MG63 (cell line): ENCODE results near the gene GRIK4. TPM values are rescaled to one million over a fixed set of nuclear protein-coding genes. Genes with fewer than 3 reads are reported as not detected.

Experiments
- DNase-seq: peaks from one replicate; pipeline ENCODE4 v3.0.0-alpha.2; 2020
- H3K27me3 ChIP-seq: fragments of 250-450 bp; sonication (Bioruptor Pico); 2 replicates; pipeline ENCODE4 v1.5.1; 2020; ENCODE audit warnings: mild to moderate bottlenecking, moderate library complexity
- H3K36me3 ChIP-seq: fragments of 250-450 bp; sonication (Bioruptor Pico); 2 replicates; pipeline ENCODE4 v1.5.1; 2020; ENCODE audit warnings: mild to moderate bottlenecking, moderate library complexity
- H3K4me3 ChIP-seq: fragments of 250-450 bp; sonication (Bioruptor Pico); 2 replicates; pipeline ENCODE4 v1.5.1; 2020; ENCODE audit warnings: mild to moderate bottlenecking, moderate library complexity
- H3K9me3 ChIP-seq: fragments of 250-450 bp; sonication (Bioruptor Pico); 2 replicates; pipeline ENCODE4 v1.5.1; 2020; ENCODE audit warnings: mild to moderate bottlenecking, moderate library complexity
- total RNA-seq: library from RNA; depleted of rRNA; stranded (reverse); fragments of >200 nt; shearing (Covaris generic); gene quantifications from 2 replicates; pipeline ENCODE4 v1.2.3, GENCODE V29; 2014; ENCODE audit warnings: low replicate concordance

GRIK4 gene
- total RNA-seq, 1 experiment from 2014 or later: not detected

DNA sequence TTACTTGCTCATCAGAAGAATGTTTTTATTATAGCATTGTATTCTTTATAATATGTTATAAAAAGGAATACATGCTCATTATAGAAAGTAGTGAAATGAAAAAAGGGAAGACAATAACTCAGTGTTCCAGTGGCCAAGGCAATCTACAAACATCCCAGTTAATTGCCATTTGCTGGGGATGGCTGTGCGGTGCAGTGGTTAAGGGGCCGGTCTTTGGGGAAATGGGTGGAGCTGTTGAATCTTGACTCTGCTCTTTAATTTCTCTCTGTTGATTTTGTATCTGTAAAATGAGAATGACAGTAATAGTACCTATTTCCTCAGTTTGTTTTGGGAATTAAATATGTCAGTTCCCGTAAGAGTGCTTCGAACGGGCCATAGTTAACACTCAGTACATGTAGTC lies 299.7 kb downstream of the GRIK4 start:
- Histone ChIP-seq H3K9me3 (no peaks in the 10 kb centered on the region), H3K4me3 (no peak overlapping the region), H3K27me3 (no peaks in the 10 kb centered on the region), H3K36me3 (no peaks in the 10 kb centered on the region)
- no peak for DNase-seq

DNA sequence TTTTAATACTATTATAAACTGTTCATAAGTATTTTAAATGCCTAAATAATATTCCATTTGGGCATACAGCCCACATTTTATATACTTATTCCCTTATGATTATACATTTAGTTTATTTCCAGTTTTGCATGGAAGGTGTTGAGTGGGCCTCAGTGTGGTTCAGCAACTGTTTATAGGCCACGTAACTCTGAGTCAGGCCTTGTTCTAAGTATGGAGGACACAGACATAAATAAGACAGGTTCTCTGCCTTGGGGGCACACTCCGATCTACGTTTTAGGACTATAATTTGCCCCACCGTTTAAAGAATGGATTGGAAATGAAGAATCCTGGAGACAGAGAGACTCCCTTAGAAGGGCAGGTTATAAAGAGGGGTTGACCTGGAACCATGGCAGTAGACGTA lies 300.2 kb downstream of the GRIK4 start:
- H3K9me3 ChIP-seq: no peaks in the 10 kb centered on the region
- H3K27me3 ChIP-seq: no peaks in the 10 kb centered on the region
- no peak for DNase-seq
- H3K36me3 ChIP-seq: no peaks in the 10 kb centered on the region
- H3K4me3 ChIP-seq: no peak overlapping the region

DNA sequence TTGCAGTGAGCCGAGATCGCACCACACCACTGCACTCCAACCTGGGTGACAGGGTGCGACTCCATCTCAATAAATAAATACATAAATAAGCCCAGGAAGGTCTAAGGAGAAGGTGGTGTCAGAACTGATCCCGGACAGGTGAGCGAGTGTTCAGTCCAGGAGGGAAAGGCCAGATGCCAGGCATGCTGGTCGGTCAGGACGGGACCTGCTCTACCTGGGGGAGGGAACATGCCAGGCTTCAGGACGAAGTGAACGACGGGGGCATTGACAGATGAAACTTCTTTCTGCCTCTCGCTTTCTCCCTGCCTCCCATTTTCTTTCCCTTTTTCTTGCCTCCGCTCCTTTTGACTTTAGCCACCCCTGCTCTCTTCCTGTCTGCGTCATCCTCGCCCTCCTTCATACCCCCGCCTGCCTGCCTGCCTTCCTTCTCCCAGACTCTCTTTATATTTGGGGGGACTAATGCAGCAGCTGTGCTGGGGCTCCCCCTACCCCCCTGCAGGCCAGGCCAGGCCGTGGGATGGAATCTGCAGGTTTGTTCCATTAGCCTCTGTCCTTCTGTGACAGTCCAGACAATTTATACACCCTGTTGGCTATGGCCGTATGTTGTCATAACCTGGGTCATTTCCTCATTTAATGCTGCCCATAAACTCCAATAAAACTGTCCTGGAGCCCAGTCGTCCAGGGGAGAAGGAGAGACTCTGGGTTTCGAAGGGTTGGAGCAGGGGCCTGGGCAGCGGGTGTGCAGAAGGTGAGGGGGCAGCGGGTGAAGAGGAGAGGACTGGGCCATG lies 303.2 kb downstream of the GRIK4 start:
- no peaks in the 10 kb centered on the region for H3K9me3 ChIP-seq
- H3K36me3 ChIP-seq: no peaks in the 10 kb centered on the region
- no peak overlapping the region for H3K4me3 ChIP-seq
- no peaks in the 10 kb centered on the region for H3K27me3 ChIP-seq
- no peak for DNase-seq

DNA sequence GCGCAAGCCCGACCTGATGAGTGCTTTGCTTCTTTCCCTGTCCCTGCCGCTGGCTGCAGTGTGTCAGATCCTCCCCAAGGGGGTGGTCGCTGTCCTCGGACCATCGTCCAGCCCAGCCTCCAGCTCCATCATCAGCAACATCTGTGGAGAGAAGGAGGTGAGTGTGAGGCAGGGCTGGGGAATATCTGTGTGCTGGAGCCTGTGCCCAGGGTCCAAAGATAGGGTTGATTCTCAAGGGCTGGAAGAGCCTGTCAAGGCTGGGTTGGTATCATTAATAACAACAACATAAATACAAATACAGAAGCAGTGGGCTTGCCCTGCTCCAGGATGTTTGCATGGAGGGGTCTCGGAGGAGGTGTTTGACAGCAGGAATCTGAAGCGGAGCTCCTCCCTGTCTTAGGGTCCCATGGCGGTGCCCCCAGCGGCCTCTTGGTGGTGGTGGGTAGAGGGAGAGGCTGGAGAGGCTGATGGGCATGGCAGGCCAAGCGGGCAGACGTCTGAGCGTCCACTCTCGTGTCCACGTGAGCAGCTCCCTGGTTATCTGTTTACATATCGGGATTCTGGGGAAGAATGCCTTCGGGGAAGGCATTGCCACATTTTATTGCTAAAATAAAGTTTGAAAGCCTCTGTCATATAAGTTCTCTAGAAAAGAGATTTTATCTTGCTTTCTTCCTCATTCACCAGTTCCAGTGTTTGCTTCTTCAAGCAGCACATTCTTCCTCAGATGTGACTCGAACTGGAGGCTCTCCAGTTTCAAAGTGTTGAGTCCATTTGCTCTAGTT lies 304.0 kb downstream of the GRIK4 start:
- Histone ChIP-seq H3K36me3 (no peaks in the 10 kb centered on the region), H3K9me3 (no peaks in the 10 kb centered on the region), H3K27me3 (no peaks in the 10 kb centered on the region; the same call in 1 of the 2 replicates), H3K4me3 (no peak overlapping the region)
- DNase-seq: no peak

DNA sequence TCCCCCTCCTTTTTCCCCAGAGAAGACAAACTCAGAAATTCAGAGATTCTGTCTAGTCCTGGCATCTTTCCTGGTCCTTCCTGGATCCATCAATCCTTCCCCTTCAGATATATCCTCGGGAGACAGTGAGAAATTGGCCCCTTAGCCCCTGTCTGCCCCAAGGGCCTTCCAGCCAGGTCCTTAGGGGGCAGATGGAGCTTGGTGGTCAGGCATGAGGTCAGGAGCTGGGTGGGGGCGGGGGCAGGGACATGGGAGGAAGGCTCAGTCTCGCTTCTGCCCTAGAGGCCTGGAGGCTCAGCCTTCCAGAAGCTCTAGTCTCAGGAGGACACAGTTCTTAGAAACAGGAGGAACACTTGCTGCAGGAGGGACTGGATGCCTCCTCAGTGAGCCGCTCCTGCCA lies 304.6 kb downstream of the GRIK4 start:
- no peak for DNase-seq
- no peaks in the 10 kb centered on the region; the same call in 1 of the 2 replicates for H3K27me3 ChIP-seq
- H3K4me3 ChIP-seq: no peak overlapping the region
- no peaks in the 10 kb centered on the region for H3K9me3 ChIP-seq
- no peaks in the 10 kb centered on the region for H3K36me3 ChIP-seq

DNA sequence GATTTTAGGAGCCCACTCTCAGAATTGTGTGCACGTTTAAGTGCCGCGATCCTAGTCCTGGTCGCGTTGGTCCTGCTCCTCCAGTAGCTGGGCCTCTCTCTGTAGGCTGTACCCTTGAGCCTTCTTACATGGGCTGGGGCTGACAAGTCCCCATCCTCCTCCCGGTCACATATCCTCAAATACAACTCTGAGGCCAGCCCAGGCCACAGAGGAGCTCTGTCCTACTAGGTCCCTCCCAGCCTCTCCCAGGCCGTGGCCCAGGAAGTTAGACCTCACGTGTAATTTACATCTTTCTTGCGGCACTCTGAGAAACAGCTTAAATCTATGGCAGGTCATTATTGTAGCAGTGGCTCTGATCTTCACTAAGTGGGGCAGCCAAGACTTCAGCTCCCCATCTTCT lies 305.2 kb downstream of the GRIK4 start:
- no peaks in the 10 kb centered on the region for H3K9me3 ChIP-seq
- DNase-seq: no peak
- H3K27me3 ChIP-seq: no peaks in the 10 kb centered on the region; the same call in 1 of the 2 replicates
- no peaks in the 10 kb centered on the region for H3K36me3 ChIP-seq
- H3K4me3 ChIP-seq: no peak overlapping the region

DNA sequence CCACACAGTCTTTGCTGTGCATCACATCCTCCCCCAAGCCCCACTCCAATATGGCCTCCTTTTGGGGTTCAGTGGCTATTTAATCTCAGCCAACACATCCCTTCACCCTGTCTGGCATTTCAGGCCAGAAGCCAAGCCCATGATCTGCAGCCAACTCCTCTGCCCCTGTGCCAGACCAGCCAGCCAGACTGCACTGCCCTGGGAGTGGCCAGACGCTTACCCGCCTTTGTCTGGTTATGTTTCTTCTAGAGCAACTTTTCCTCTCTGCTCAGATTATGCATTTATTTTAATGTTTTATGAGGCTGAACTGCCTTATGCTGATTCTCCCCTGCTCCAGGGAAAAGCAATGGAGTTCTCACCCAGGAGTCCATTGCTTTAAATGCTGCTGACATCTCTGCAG lies 305.6 kb downstream of the GRIK4 start:
- no peaks in the 10 kb centered on the region for H3K9me3 ChIP-seq
- H3K4me3 ChIP-seq: no peak overlapping the region
- H3K36me3 ChIP-seq: no peaks in the 10 kb centered on the region
- no peaks in the 10 kb centered on the region; the same call in 1 of the 2 replicates for H3K27me3 ChIP-seq
- DNase-seq: peak; percentile 11

DNA sequence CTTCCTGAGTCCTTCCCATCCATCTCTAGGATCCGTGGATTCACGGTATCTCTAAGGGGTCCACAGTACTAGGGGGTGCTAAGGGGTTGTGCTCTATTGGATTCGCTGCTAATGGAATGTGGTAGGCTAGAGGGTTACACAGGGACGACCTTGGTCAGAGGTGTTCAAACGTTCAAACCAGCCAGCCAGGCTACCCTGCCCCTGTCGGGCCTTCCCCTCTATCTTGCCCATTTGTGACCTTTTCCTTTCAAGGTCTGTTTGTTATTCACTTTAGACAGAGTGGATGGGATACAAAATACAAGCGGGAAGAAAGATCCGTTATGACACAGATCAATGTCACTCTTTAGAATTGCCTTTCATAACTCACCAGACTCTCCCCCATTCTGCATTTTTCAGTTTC lies 306.5 kb downstream of the GRIK4 start:
- Histone ChIP-seq H3K4me3 (no peak overlapping the region), H3K9me3 (no peaks in the 10 kb centered on the region), H3K27me3 (no peaks in the 10 kb centered on the region; the same call in 1 of the 2 replicates), H3K36me3 (no peaks in the 10 kb centered on the region)
- DNase-seq: no peak

DNA sequence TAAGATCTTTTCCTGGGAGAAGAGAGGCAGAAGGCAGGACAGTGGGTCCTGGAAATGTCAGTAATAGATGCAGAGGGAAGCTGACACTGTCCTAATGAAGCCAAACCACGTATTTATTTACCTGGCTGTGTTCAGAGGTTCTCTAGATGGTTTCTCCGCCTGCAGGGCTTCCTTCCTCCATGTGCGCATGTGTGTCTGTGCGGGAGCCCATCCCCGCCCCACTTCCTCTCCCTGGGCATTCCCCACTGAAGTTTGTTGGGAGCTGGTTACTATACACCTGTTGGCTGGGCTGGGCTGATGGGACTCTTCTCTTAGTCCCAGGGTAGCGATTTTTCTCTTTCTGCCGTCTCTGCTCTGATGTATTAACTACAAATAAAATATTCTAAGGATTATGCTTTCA lies 307.5 kb downstream of the GRIK4 start:
- Histone ChIP-seq H3K36me3 (no peaks in the 10 kb centered on the region), H3K27me3 (no peaks in the 10 kb centered on the region; the same call in 1 of the 2 replicates), H3K4me3 (no peak overlapping the region), H3K9me3 (no peaks in the 10 kb centered on the region)
- no peak for DNase-seq

DNA sequence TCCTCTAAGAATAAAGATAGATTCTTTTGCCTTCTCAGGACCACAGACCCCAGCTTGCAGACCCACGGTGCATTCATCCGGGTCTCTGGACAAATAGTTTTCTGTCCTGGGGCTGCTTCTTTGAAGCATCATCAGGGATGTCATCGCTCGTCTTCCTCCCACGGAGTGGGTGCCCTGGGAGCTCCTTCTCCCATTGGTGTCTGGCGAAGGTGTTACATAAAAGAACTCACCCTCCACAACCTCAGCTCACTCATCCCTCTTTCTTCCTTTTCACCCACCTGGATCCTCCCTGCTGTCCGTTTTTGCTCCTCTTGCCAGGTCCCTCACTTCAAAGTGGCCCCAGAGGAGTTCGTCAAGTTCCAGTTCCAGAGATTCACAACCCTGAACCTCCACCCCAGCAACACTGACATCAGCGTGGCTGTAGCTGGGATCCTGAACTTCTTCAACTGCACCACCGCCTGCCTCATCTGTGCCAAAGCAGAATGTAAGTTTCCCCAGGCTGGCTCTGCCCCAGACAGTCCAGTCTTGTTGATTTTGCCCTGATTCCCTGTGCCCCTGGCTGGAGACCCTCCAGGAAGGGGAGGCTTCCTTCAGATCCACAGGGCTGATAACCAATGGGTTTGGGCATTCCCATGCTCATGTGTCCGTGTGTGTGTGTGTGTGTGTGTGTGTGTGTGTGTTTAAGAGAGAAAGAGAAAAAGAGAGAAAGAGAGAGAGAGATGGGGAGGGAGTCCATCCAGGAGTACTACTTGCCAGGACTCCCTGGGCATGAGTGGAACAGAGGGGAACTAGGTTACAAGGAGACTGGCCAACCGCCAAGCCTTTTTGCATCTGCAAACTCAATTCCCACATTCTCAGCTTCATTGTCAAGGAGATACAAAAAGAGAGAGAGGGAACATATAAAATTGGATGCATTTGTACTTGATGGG lies 308.2 kb downstream of the GRIK4 start:
- Histone ChIP-seq H3K4me3 (no peak overlapping the region), H3K36me3 (no peaks in the 10 kb centered on the region), H3K27me3 (no peaks in the 10 kb centered on the region; the same call in 1 of the 2 replicates), H3K9me3 (no peaks in the 10 kb centered on the region)
- DNase-seq: no peak

DNA sequence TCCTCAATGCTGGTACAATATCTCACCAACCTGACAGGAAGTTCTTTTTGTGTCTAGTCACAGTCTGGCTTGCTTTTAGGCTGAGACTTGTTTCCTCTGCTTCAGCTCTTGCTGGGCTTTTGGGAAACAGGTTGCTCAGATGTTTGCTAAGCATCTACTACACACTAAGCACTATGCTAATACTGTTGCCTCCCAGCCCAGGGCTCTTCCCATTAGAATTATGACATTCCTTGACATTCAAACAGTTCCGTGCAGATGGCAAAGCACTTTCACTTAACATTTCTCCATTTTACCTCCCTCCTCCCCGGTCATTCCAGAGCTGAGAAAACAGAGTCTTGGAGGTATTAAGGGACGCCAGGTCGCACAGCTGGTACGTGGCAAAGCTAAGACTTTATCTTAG lies 311.6 kb downstream of the GRIK4 start:
- no peaks in the 10 kb centered on the region; the same call in 1 of the 2 replicates for H3K27me3 ChIP-seq
- H3K36me3 ChIP-seq: no peaks in the 10 kb centered on the region
- DNase-seq: no peak
- H3K4me3 ChIP-seq: no peak overlapping the region
- no peaks in the 10 kb centered on the region for H3K9me3 ChIP-seq

DNA sequence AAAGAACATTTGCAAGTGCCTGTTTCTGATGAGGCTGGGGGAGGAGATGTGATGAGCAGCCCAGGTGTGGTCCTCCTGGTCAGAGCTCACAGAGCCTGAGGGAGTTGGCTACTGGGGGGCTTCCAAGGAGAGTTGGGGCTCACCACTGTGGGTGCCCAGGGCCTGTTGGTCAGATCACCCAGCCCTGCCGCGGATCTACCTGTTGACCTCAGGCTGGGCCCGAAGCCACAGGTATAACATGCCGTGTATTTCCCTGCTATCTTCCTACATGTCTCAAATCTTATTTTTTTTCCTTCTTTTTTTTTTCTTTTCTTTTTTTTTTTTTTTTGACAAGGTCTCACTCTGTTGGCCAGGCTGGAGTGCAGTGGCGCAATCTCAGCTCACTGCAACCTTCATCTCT lies 312.7 kb downstream of the GRIK4 start:
- DNase-seq: no peak
- Histone ChIP-seq H3K9me3 (no peaks in the 10 kb centered on the region), H3K27me3 (no peaks in the 10 kb centered on the region; the same call in 1 of the 2 replicates), H3K4me3 (no peak overlapping the region), H3K36me3 (no peaks in the 10 kb centered on the region)

DNA sequence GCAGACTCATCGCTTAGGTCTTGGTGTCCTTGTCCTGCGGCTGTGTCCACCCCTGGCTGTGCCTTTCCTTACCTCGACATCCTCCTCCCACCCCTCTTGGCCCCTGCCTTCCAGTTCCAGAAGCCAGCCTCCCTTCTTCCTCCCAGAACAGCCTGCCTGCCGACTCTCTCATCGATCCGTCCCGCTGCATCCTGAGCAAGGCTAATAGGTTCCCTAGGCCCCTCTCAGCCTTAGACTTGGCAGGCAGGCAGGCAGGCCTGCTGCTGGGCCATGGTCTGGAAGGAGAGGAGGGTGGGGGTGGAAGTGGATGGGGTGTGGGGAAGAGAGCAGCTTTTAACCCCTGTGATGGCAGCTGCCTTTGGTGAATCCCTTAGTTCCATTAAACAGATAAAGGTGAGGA lies 315.6 kb downstream of the GRIK4 start:
- no peaks in the 10 kb centered on the region for H3K36me3 ChIP-seq
- no peak for DNase-seq
- no peaks in the 10 kb centered on the region for H3K9me3 ChIP-seq
- no peaks in the 10 kb centered on the region for H3K27me3 ChIP-seq
- no peak overlapping the region for H3K4me3 ChIP-seq

DNA sequence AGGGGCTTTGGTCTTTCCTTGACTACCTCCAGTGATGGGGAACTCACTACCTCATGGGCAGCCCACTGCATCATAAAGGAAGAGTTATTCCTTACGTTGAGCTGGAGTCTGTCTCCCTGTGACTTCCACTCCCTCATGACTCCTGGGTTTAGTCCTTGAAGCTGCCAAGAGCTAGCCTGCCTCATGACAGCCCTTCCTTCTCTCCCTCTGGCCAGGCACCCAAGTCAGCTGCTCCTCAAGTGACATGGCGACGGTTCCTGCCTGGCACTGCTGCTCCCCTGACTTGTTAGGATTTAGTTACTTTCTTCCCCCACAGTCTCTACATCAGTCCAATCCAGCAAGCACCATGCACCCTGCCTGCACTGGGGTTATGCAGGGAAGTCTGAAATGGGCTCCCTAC lies 316.3 kb downstream of the GRIK4 start:
- H3K36me3 ChIP-seq: no peaks in the 10 kb centered on the region
- DNase-seq: no peak
- H3K4me3 ChIP-seq: no peak overlapping the region
- H3K27me3 ChIP-seq: no peaks in the 10 kb centered on the region
- no peaks in the 10 kb centered on the region for H3K9me3 ChIP-seq

DNA sequence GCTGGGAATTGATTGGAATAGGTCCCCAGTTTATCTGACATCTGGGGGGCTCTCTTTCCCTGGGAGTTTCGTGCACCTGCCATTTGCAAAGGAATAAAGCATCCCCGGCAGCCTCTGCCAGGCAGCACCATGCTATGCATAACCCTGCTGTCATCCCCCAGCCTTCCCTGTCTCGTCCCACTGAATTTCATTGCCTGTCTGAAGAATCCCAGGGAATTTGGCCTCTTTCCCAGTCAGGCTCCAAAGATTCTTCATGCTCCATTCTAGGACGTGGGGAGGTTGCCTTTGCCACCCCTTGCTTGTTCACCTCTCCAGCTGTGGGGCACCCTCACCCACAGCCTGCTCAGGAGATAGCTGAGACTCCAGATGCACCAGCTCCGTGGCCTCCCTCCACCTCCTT lies 317.3 kb downstream of the GRIK4 start:
- Histone ChIP-seq H3K36me3 (no peaks in the 10 kb centered on the region), H3K9me3 (no peaks in the 10 kb centered on the region), H3K4me3 (no peak overlapping the region), H3K27me3 (no peaks in the 10 kb centered on the region)
- DNase-seq: no peak

DNA sequence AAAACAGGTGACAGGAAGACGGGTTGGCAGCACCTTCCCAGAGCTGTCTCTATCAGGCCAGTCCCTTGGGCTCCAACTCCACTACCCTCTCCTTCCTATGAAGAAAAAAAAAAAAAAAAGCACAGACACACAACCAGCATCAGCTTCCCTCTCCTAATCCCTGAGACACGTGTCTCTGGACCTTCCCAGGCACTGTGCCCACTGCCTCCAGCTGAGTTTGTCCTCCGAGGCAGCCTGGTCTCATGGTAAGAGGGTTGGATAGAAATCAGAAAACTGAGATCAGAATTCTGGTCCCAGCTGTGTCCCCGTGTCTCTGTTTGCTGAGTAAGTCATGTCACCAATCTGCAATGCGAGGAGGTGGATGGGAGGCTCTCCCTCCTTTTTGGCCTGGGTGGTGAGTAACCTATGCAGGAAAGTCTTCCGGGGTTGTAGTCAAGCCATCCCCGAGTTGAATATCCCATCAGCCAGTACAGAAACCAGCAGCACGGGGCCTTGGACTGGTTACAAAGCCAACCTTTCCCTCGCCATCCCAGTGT lies 318.6 kb downstream of the GRIK4 start:
- H3K36me3 ChIP-seq: no peaks in the 10 kb centered on the region
- no peaks in the 10 kb centered on the region for H3K27me3 ChIP-seq
- no peak for DNase-seq
- no peak overlapping the region for H3K4me3 ChIP-seq
- H3K9me3 ChIP-seq: no peaks in the 10 kb centered on the region
